ENCODE measurements around the gene GNS.
A peak's percentile ranks its signal among the peaks of the same experiment; 100 is the strongest.

The GNS gene

DNA sequence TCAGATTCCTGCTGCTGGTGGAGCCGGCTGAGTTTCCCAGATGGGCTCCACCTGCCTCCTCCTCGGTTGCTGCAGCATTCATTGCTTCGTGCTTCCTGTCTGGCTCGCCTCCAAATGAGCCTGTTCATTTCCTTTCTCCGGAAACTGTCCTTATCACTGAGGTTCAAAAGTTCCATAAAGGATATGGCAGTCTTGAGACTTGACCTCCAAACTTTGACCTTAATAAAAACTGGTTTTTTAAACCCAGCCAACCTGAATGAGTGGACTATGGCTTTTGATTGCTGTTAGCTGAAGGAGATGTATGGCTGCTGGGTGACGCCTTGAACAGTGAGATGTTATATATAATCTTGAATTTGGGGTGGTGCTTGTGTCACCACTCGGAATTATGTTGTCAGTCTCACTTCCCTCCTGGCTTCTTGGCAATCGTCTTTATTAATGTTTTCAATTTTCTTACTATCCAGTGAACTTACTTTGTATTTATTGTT lies 86.2 kb downstream of the GNS start:
- H3K4me1 ChIP-seq (ENCODE audit: control insufficient read depth in 1 of 2, insufficient read depth in 2 of 2, low read length in 2 of 2): peaks cover 68 to 76% of the 10 kb centered on the region in 2 donors
- H3K4me3 ChIP-seq (ENCODE audit: low read depth in 1 of 2, low read length in 2 of 2): peak overlapping the region; percentile 7 to 21
- H3K9me3 ChIP-seq (ENCODE audit: control insufficient read depth in 1 of 2, low read length in 2 of 2): no peaks in the 10 kb centered on the region
- no peak overlapping the region for H3K9ac ChIP-seq (ENCODE audit: low read depth in 1 of 2, low read length in 2 of 2)
- no peaks in the 10 kb centered on the region for H3K36me3 ChIP-seq (ENCODE audit: control insufficient read depth in 1 of 2, insufficient read depth in 2 of 2, low read length in 2 of 2)
- H3K27me3 ChIP-seq (ENCODE audit: control insufficient read depth in 1 of 2, insufficient read depth in 2 of 2, low read length in 2 of 2): no peaks in the 10 kb centered on the region
- H3K27ac ChIP-seq (ENCODE audit: low read depth, low read length): peak overlapping the region; percentile 16

- Histone ChIP-seq H3K27ac (ENCODE audit: low read depth, low read length) (no peak overlapping the region), H3K9me3 (ENCODE audit: control insufficient read depth in 1 of 2, low read length in 2 of 2) (no peaks in the 10 kb centered on the region), H3K36me3 (ENCODE audit: control insufficient read depth in 1 of 2, insufficient read depth in 2 of 2, low read length in 2 of 2) (no peaks in the 10 kb centered on the region), H3K9ac (ENCODE audit: low read depth in 1 of 2, low read length in 2 of 2) (no peak overlapping the region), H3K4me1 (ENCODE audit: control insufficient read depth in 1 of 2, insufficient read depth in 2 of 2, low read length in 2 of 2) (peaks cover 77 to 86% of the 10 kb centered on the region in 2 donors), H3K27me3 (ENCODE audit: control insufficient read depth in 1 of 2, insufficient read depth in 2 of 2, low read length in 2 of 2) (no peaks in the 10 kb centered on the region), H3K4me3 (ENCODE audit: low read depth in 1 of 2, low read length in 2 of 2) (peak overlapping the region in 1 of 2 donors; percentile 25)
These were observed 87.5 kb downstream of the GNS start for GRCh38 chr12:64671681-64672080.

- peaks cover 83 to 90% of the 10 kb centered on the region in 2 donors for H3K4me1 ChIP-seq (ENCODE audit: control insufficient read depth in 1 of 2, insufficient read depth in 2 of 2, low read length in 2 of 2)
- peak overlapping the region; percentile 25 to 38 for H3K4me3 ChIP-seq (ENCODE audit: low read depth in 1 of 2, low read length in 2 of 2)
- H3K9ac ChIP-seq (ENCODE audit: low read depth in 1 of 2, low read length in 2 of 2): peak overlapping the region; percentile 52 to 63
- H3K27me3 ChIP-seq (ENCODE audit: control insufficient read depth in 1 of 2, insufficient read depth in 2 of 2, low read length in 2 of 2): no peaks in the 10 kb centered on the region
- peak overlapping the region; percentile 50 for H3K27ac ChIP-seq (ENCODE audit: low read depth, low read length)
- no peaks in the 10 kb centered on the region for H3K9me3 ChIP-seq (ENCODE audit: control insufficient read depth in 1 of 2, low read length in 2 of 2)
- no peaks in the 10 kb centered on the region for H3K36me3 ChIP-seq (ENCODE audit: control insufficient read depth in 1 of 2, insufficient read depth in 2 of 2, low read length in 2 of 2)
These were observed 88.1 kb downstream of the GNS start for GRCh38 chr12:64670919-64671639.

DNA sequence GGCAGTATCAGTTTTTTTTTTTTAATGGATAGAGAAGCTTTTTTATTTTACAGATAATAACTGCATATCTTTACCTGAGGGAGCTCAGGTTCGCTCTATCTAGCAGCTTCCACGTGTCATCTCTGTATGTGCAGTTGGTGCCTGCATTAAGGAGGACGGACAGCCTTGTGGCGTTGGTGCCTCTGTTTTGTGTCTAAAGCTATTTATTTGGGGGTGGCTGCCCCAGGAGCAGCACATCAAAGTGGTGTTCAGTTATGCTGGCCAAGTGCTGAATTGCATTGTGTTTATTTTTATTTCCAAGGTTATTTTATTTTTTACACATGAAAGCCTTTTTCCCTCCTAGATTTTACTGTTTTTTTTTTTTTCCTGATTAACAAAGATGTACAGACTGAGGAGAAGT lies 89.2 kb downstream of the GNS start:
- Histone ChIP-seq H3K4me3 (ENCODE audit: low read depth in 1 of 2, low read length in 2 of 2) (peak overlapping the region in 1 of 2 donors; percentile 58), H3K9me3 (ENCODE audit: control insufficient read depth in 1 of 2, low read length in 2 of 2) (no peaks in the 10 kb centered on the region), H3K4me1 (ENCODE audit: control insufficient read depth in 1 of 2, insufficient read depth in 2 of 2, low read length in 2 of 2) (peaks cover 86 to 91% of the 10 kb centered on the region in 2 donors), H3K27ac (ENCODE audit: low read depth, low read length) (no peak overlapping the region), H3K36me3 (ENCODE audit: control insufficient read depth in 1 of 2, insufficient read depth in 2 of 2, low read length in 2 of 2) (no peaks in the 10 kb centered on the region), H3K9ac (ENCODE audit: low read depth in 1 of 2, low read length in 2 of 2) (no peak overlapping the region), H3K27me3 (ENCODE audit: control insufficient read depth in 1 of 2, insufficient read depth in 2 of 2, low read length in 2 of 2) (no peaks in the 10 kb centered on the region)

DNA sequence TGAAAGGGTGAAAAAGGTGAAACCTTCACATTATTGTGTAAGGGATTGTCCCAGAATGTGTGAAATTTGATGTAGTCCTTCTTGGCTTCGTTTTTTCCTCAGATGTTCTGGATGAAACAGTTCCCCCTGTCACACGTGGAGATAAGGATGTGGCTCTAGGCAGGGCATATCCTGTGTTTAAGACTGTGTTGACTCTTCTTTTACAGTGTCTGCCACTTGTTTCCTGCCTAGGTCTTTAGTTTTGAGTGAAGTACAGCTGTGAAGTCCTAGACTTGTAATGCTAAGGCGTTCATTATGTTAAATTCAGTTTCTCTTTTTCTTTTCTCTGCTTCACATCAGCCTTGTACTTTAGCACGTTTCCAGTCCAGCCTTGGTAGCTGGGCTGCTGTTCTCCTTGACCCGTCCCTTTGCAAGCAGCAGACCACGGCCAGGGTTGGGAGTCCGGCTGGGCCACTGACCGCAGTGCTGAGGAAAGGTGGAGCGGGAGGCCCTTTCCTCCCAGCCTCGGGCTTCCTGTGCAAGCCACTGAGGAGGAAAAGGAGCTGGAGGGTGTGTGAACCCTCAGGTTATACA lies 89.8 kb downstream of the GNS start:
- Histone ChIP-seq H3K27ac (ENCODE audit: low read depth, low read length) (peak overlapping the region; percentile 71), H3K4me1 (ENCODE audit: control insufficient read depth in 1 of 2, insufficient read depth in 2 of 2, low read length in 2 of 2) (peaks cover 83 to 92% of the 10 kb centered on the region in 2 donors), H3K9me3 (ENCODE audit: control insufficient read depth in 1 of 2, low read length in 2 of 2) (no peaks in the 10 kb centered on the region), H3K27me3 (ENCODE audit: control insufficient read depth in 1 of 2, insufficient read depth in 2 of 2, low read length in 2 of 2) (no peaks in the 10 kb centered on the region), H3K36me3 (ENCODE audit: control insufficient read depth in 1 of 2, insufficient read depth in 2 of 2, low read length in 2 of 2) (no peaks in the 10 kb centered on the region), H3K4me3 (ENCODE audit: low read depth in 1 of 2, low read length in 2 of 2) (peak overlapping the region; percentile 53 to 58), H3K9ac (ENCODE audit: low read depth in 1 of 2, low read length in 2 of 2) (peak overlapping the region; percentile 12 to 65)

- no peak overlapping the region for H3K27ac ChIP-seq (ENCODE audit: low read depth, low read length)
- H3K27me3 ChIP-seq (ENCODE audit: control insufficient read depth in 1 of 2, insufficient read depth in 2 of 2, low read length in 2 of 2): no peaks in the 10 kb centered on the region
- H3K36me3 ChIP-seq (ENCODE audit: control insufficient read depth in 1 of 2, insufficient read depth in 2 of 2, low read length in 2 of 2): no peaks in the 10 kb centered on the region
- peak overlapping the region in 1 of 2 donors; percentile 19 for H3K4me3 ChIP-seq (ENCODE audit: low read depth in 1 of 2, low read length in 2 of 2)
- no peaks in the 10 kb centered on the region for H3K9me3 ChIP-seq (ENCODE audit: control insufficient read depth in 1 of 2, low read length in 2 of 2)
- peaks cover 67 to 82% of the 10 kb centered on the region in 2 donors for H3K4me1 ChIP-seq (ENCODE audit: control insufficient read depth in 1 of 2, insufficient read depth in 2 of 2, low read length in 2 of 2)
- H3K9ac ChIP-seq (ENCODE audit: low read depth in 1 of 2, low read length in 2 of 2): no peak overlapping the region
These were observed 91.4 kb downstream of the GNS start for GRCh38 chr12:64667793-64668192.

- Histone ChIP-seq H3K4me1 (ENCODE audit: control insufficient read depth in 1 of 2, insufficient read depth in 2 of 2, low read length in 2 of 2) (peaks cover 57 to 69% of the 10 kb centered on the region in 2 donors), H3K9ac (ENCODE audit: low read depth in 1 of 2, low read length in 2 of 2) (peak overlapping the region; percentile 43 to 45), H3K9me3 (ENCODE audit: control insufficient read depth in 1 of 2, low read length in 2 of 2) (no peaks in the 10 kb centered on the region), H3K4me3 (ENCODE audit: low read depth in 1 of 2, low read length in 2 of 2) (peak overlapping the region; percentile 21 to 25), H3K36me3 (ENCODE audit: control insufficient read depth in 1 of 2, insufficient read depth in 2 of 2, low read length in 2 of 2) (no peaks in the 10 kb centered on the region), H3K27ac (ENCODE audit: low read depth, low read length) (peak overlapping the region; percentile 34), H3K27me3 (ENCODE audit: control insufficient read depth in 1 of 2, insufficient read depth in 2 of 2, low read length in 2 of 2) (no peaks in the 10 kb centered on the region)
These were observed 92.9 kb downstream of the GNS start for GRCh38 chr12:64666054-64666914.

- H3K27ac ChIP-seq (ENCODE audit: low read depth, low read length): peak overlapping the region; percentile 34
- H3K9ac ChIP-seq (ENCODE audit: low read depth in 1 of 2, low read length in 2 of 2): peak overlapping the region; percentile 43 to 45
- no peaks in the 10 kb centered on the region for H3K9me3 ChIP-seq (ENCODE audit: control insufficient read depth in 1 of 2, low read length in 2 of 2)
- peak overlapping the region; percentile 21 to 25 for H3K4me3 ChIP-seq (ENCODE audit: low read depth in 1 of 2, low read length in 2 of 2)
- H3K36me3 ChIP-seq (ENCODE audit: control insufficient read depth in 1 of 2, insufficient read depth in 2 of 2, low read length in 2 of 2): no peaks in the 10 kb centered on the region
- H3K4me1 ChIP-seq (ENCODE audit: control insufficient read depth in 1 of 2, insufficient read depth in 2 of 2, low read length in 2 of 2): peaks cover 49 to 62% of the 10 kb centered on the region in 2 donors
- no peaks in the 10 kb centered on the region for H3K27me3 ChIP-seq (ENCODE audit: control insufficient read depth in 1 of 2, insufficient read depth in 2 of 2, low read length in 2 of 2)
These were observed 93.7 kb downstream of the GNS start for GRCh38 chr12:64665514-64665913.

Measured in duodenal mucosa (tissue), 2 donors.